ENCODE results near the gene UBALD1.

UBALD1 gene

GRCh38 chr16:4570688-4571321 lies 43.9 kb downstream of the UBALD1 start:
- no peak overlapping the region for H3K27ac ChIP-seq
- no peak for DNase-seq (ENCODE audit: low read depth, low spot score)
- no peaks in the 10 kb centered on the region for H3K36me3 ChIP-seq (ENCODE audit: insufficient read depth, low read length)
- no peaks in the 10 kb centered on the region for H3K9me3 ChIP-seq (ENCODE audit: low read depth, low read length)
- H3K9ac ChIP-seq (ENCODE audit: insufficient read length), result no peak overlapping the region
- TF ChIP-seq FOXP2 (optimal IDR thresholded peaks at IDR 0.05; ENCODE audit: control extremely low read depth, extremely low read length, insufficient read depth) (no peak), POLR2AphosphoS5 (IDR thresholded peaks at IDR 0.05; ENCODE audit: borderline replicate concordance, low read depth, low read length) (no peak), EZH2 (IDR thresholded peaks at IDR 0.05) (no peak)
- no peak overlapping the region for H3K4me3 ChIP-seq

DNA sequence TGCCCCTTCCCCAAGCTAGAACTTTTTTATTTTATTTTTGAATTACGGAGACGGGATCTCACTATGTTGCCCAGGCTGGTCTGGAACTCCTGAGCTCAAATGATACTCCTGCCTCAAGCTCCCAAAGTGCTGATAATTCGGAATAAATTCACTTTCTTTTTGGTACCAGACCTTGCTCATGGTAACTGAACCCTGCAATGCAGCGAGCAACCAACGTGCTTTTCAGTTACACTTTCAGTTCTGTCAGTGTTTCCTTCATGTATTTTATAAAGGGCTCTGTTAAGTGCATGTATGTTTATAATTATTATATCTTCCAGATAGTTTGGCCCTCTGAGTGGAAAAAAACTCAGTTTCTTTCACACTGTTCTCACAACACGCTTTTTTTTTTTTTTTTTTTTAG lies 44.6 kb downstream of the UBALD1 start:
- TF ChIP-seq POLR2AphosphoS5 (IDR thresholded peaks at IDR 0.05; ENCODE audit: borderline replicate concordance, low read depth, low read length) (no peak), FOXP2 (optimal IDR thresholded peaks at IDR 0.05; ENCODE audit: control extremely low read depth, extremely low read length, insufficient read depth) (no peak), EZH2 (IDR thresholded peaks at IDR 0.05) (no peak)
- Histone ChIP-seq H3K27ac (no peak overlapping the region), H3K9ac (ENCODE audit: insufficient read length) (no peak overlapping the region), H3K4me3 (no peak overlapping the region), H3K36me3 (ENCODE audit: insufficient read depth, low read length) (no peaks in the 10 kb centered on the region), H3K9me3 (ENCODE audit: low read depth, low read length) (no peaks in the 10 kb centered on the region)
- no peak for DNase-seq (ENCODE audit: low read depth, low spot score)

GRCh38 chr16:4566144-4566543 lies 48.5 kb downstream of the UBALD1 start:
- no peak for DNase-seq (ENCODE audit: low read depth, low spot score)
- no peaks in the 10 kb centered on the region for H3K36me3 ChIP-seq (ENCODE audit: insufficient read depth, low read length)
- TF ChIP-seq EZH2 (IDR thresholded peaks at IDR 0.05), result no peak
- TF ChIP-seq FOXP2 (optimal IDR thresholded peaks at IDR 0.05; ENCODE audit: control extremely low read depth, extremely low read length, insufficient read depth), result no peak
- no peak for TF ChIP-seq POLR2AphosphoS5 (IDR thresholded peaks at IDR 0.05; ENCODE audit: borderline replicate concordance, low read depth, low read length)
- no peaks in the 10 kb centered on the region for H3K9me3 ChIP-seq (ENCODE audit: low read depth, low read length)
- H3K27ac ChIP-seq, result no peak overlapping the region
- H3K4me3 ChIP-seq, result no peak overlapping the region
- no peak overlapping the region for H3K9ac ChIP-seq (ENCODE audit: insufficient read length)

DNA sequence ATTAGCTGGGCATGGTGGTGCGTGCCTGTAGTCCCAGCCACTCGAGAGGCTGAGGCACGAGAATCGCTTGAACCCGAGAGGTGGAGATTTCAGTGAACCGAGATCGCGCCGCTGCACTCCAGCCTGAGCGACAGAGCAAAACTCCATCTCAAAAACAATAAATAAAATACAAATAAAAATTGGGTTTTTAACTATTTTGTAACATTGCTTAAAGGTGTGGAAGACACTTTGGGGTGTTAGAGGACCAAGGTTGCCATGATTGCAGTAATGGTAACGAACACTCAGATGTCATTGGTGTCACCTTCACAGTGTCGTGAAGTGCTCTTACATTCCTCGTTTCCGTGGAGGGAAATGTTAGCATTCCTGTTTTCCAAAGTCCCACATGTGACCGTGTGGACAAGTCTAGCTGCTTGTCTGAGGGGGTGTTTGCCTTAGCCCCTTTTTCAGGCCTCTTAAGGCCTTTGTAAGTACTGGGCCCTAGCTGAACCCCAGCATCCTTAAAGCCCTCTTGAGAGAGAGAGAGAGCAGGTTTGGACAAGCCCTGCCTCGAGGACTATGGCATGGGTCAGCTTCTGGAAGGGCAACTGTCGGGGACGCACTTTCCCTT lies 49.9 kb downstream of the UBALD1 start:
- TF ChIP-seq EZH2 (IDR thresholded peaks at IDR 0.05) (no peak), POLR2AphosphoS5 (IDR thresholded peaks at IDR 0.05; ENCODE audit: borderline replicate concordance, low read depth, low read length) (no peak), FOXP2 (optimal IDR thresholded peaks at IDR 0.05; ENCODE audit: control extremely low read depth, extremely low read length, insufficient read depth) (no peak)
- Histone ChIP-seq H3K9ac (ENCODE audit: insufficient read length) (no peak overlapping the region), H3K9me3 (ENCODE audit: low read depth, low read length) (no peaks in the 10 kb centered on the region), H3K4me3 (no peak overlapping the region), H3K27ac (no peak overlapping the region), H3K36me3 (ENCODE audit: insufficient read depth, low read length) (no peaks in the 10 kb centered on the region)
- DNase-seq (ENCODE audit: low read depth, low spot score), result no peak

DNA sequence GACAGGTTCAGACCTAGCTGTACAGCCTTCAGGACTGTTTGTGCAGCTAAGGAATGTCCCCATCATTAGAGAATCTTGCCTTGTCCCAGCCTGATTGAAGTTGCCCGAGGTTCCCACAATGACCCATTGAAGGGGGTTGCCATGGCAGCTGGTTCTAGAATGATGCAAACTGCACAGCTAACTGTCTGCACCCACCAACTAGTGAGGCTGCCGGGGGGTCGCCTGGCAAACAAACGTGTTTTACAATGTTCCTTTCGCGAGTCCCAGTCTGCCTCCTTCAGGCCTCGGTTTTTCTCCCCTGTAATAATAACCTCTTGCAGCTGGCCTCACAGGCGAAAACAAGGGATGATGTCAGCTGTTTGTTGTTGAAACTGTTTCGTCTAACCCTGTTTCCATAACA lies 53.1 kb downstream of the UBALD1 start:
- Histone ChIP-seq H3K27ac (no peak overlapping the region), H3K9me3 (ENCODE audit: low read depth, low read length) (no peaks in the 10 kb centered on the region), H3K9ac (ENCODE audit: insufficient read length) (no peak overlapping the region), H3K4me3 (no peak overlapping the region), H3K36me3 (ENCODE audit: insufficient read depth, low read length) (no peaks in the 10 kb centered on the region)
- no peak for TF ChIP-seq FOXP2 (optimal IDR thresholded peaks at IDR 0.05; ENCODE audit: control extremely low read depth, extremely low read length, insufficient read depth)
- TF ChIP-seq EZH2 (IDR thresholded peaks at IDR 0.05), result no peak
- TF ChIP-seq POLR2AphosphoS5 (IDR thresholded peaks at IDR 0.05; ENCODE audit: borderline replicate concordance, low read depth, low read length), result no peak
- DNase-seq (ENCODE audit: low read depth, low spot score), result no peak

Data from SK-N-MC (cell line).